CD4-positive, alpha-beta T cell (primary cell): Measurements from ENCODE around the gene ARHGAP21. TPM values are rescaled to one million over a fixed set of nuclear protein-coding genes. Genes with fewer than 3 reads are reported as not detected.
"Not testable (repeated sequence)": the region's sequence is repeated elsewhere in the genome, so short reads cannot be mapped to it uniquely, and the experiment has no call there.

Source experiments
- ATAC-seq: fragments of 200-7000 bp; cut with Tn5 transposase; one replicate; pipeline ENCODE4 v1.10.0; 2022; ENCODE audit warnings: mild to moderate bottlenecking; ENCODE audit not compliant: poor library complexity
- CTCF ChIA-PET: fragments of 350-600 bp; sonication (Branson Sonifier 250); formaldehyde crosslinking; loops from one replicate; lab custom pipeline; 2021; ENCODE audit warnings: antibody characterized with exemption, inconsistent platforms; lab: Charles Lee
- POLR2A ChIA-PET: fragments of 350-600 bp; sonication (Branson Sonifier 250); formaldehyde crosslinking; loops from one replicate; lab custom pipeline; 2021; ENCODE audit warnings: antibody characterized with exemption, inconsistent platforms; lab: Charles Lee
- DNase-seq, 14 experiments: peaks; one replicate each; pipeline ENCODE4 v3.0.0-alpha.2; 2013 to 2020; ENCODE audit warnings: mixed read lengths in 2 of 14
- H3K27ac ChIP-seq, 2 donors: one replicate each; pipeline versions ENCODE4 v1.5.1 to v1.7.0; 2013; ENCODE audit warnings: low read length in 2 of 2, low read depth in 1 of 2, mild to moderate bottlenecking in 1 of 2
- H3K27me3 ChIP-seq, 2 experiments: 1 replicate in 1 of 2; 2 replicates in 1 of 2; pipeline versions ENCODE4 v1.6.1 to v1.7.0; 2013; ENCODE audit warnings: low read length in 2 of 2, control low read depth in 1 of 2, mild to moderate bottlenecking in 1 of 2, moderate library complexity in 1 of 2; ENCODE audit not compliant: insufficient read depth in 2 of 2, control insufficient read depth in 1 of 2
- H3K36me3 ChIP-seq: one replicate; pipeline ENCODE4 v1.6.1; 2013; ENCODE audit warnings: low read length, control low read depth; ENCODE audit not compliant: insufficient read depth
- H3K4me1 ChIP-seq: one replicate; pipeline ENCODE4 v1.6.1; 2013; ENCODE audit warnings: low read length, control low read depth; ENCODE audit not compliant: insufficient read depth
- H3K4me3 ChIP-seq: one replicate; pipeline ENCODE4 v1.5.1; 2013; ENCODE audit warnings: mild to moderate bottlenecking, low read length, moderate library complexity
- H3K9me3 ChIP-seq, 2 experiments: 1 replicate in 1 of 2; 2 replicates in 1 of 2; pipeline versions ENCODE4 v1.6.1 to v1.7.0; 2013; ENCODE audit warnings: low read length in 2 of 2, mild to moderate bottlenecking in 2 of 2, control low read depth in 1 of 2, moderate library complexity in 1 of 2; ENCODE audit not compliant: control insufficient read depth in 1 of 2, insufficient read depth in 1 of 2
- H3K27ac Mint-ChIP-seq: one replicate; pipeline ENCODE4 v1.8.0; 2020; ENCODE audit warnings: mixed read lengths
- H3K27me3 Mint-ChIP-seq: one replicate; pipeline ENCODE4 v1.8.0; 2021; ENCODE audit warnings: mixed read lengths
- H3K36me3 Mint-ChIP-seq: one replicate; pipeline ENCODE4 v1.8.0; 2021; ENCODE audit warnings: low read depth, mixed read lengths
- H3K4me1 Mint-ChIP-seq: one replicate; pipeline ENCODE4 v1.8.0; 2021; ENCODE audit warnings: low read depth, mixed read lengths
- H3K4me3 Mint-ChIP-seq: one replicate; pipeline ENCODE4 v1.8.0; 2020; ENCODE audit warnings: mild to moderate bottlenecking, mixed read lengths
- H3K9me3 Mint-ChIP-seq: one replicate; pipeline ENCODE4 v1.8.0; 2020; ENCODE audit warnings: mixed read lengths
- CTCF ChIP-seq: fragments of 200-600 bp; IDR thresholded peaks from one replicate; pipeline ENCODE4 v1.8.0; 2022; ENCODE audit warnings: antibody characterized with exemption, mild to moderate bottlenecking
- intact Hi-C, 2 experiments: fragments of 100-400 bp; cut with DNase I in 1 of 2; cut with micrococcal nuclease in 1 of 2; formaldehyde crosslinking; loops; one replicate each; pipeline versions ENCODE4 v1.15.1 to v1.9.0; 2023 to 2025; cut with DNase I, micrococcal nuclease
- total RNA-seq, 174 experiments: library from RNA in 2 of 174; stranded (reverse) in 2 of 174; gene quantifications; one replicate each; pipeline ENCODE4 v1.2.3 and lab custom pipeline; 2021 to 2026

The ARHGAP21 gene
- total RNA-seq, 2 experiments from 2014 or later = 38.4 to 43.4 TPM

GRCh38 chr10:24727786-24728185 lies 4.1 kb upstream of the ARHGAP21 start:
- Histone ChIP-seq H3K27me3 (no peaks in the 10 kb centered on the region), H3K36me3 (no peaks in the 10 kb centered on the region), H3K4me1 (peaks cover 5% of the 10 kb centered on the region), H3K27ac (no peak overlapping the region), H3K4me3 (no peak overlapping the region), H3K9me3 (no peaks in the 10 kb centered on the region)
- Mint-ChIP-seq H3K4me3 (no peak overlapping the region), H3K27me3 (no peaks in the 10 kb centered on the region), H3K4me1 (peaks cover 4% of the 10 kb centered on the region), H3K27ac (no peak overlapping the region), H3K36me3 (peaks cover 6% of the 10 kb centered on the region), H3K9me3 (no peaks in the 10 kb centered on the region)
- DNase-seq (peak in 3 of 14 experiments; percentile 13 to 23 (median 18)), ATAC-seq (no peak)
- no peak for TF ChIP-seq CTCF
- ChIA-PET CTCF (no interaction called here), POLR2A (interaction anchor here (0.6 kb wide), 1 partner anchor 164 kb away, joined by 4 read pairs; no protein-coding TSS in a partner anchor)
- intact Hi-C loops = loop anchor here (5.0 to 10.0 kb wide), 5 partner anchors 85 to 225 kb away; partner anchors contain the start of gene PRTFDC1 (in 1 of the 2)

GRCh38 chr10:24726626-24727025 lies 2.9 kb upstream of the ARHGAP21 start:
- no peak overlapping the region for H3K27ac Mint-ChIP-seq
- H3K36me3 Mint-ChIP-seq = peaks cover 6% of the 10 kb centered on the region
- DNase-seq (no peak), ATAC-seq (no peak)
- H3K36me3 ChIP-seq = no peaks in the 10 kb centered on the region
- H3K9me3 ChIP-seq = no peaks in the 10 kb centered on the region
- no peaks in the 10 kb centered on the region for H3K27me3 ChIP-seq
- ChIA-PET POLR2A (interaction anchor here (4.3 kb wide), 1 partner anchor 103 kb away, joined by 55 read pairs; no protein-coding TSS in a partner anchor), CTCF (no interaction called here)
- H3K4me1 Mint-ChIP-seq = peaks cover 12% of the 10 kb centered on the region
- no peak for TF ChIP-seq CTCF
- H3K4me3 ChIP-seq = no peak overlapping the region
- H3K4me1 ChIP-seq = peaks cover 14% of the 10 kb centered on the region
- H3K27me3 Mint-ChIP-seq = no peaks in the 10 kb centered on the region
- no peak overlapping the region for H3K27ac ChIP-seq
- H3K9me3 Mint-ChIP-seq = no peaks in the 10 kb centered on the region
- intact Hi-C loops = loop anchor here (5.0 to 10.0 kb wide), 5 partner anchors 84 to 226 kb away; partner anchors contain the start of gene PRTFDC1 (in 1 of the 2)
- no peak overlapping the region for H3K4me3 Mint-ChIP-seq

- H3K27me3 ChIP-seq, DNase-seq, H3K4me3 ChIP-seq, H3K36me3 Mint-ChIP-seq, H3K9me3 ChIP-seq, H3K9me3 Mint-ChIP-seq, ATAC-seq, CTCF ChIA-PET, H3K27me3 Mint-ChIP-seq, H3K27ac ChIP-seq, H3K36me3 ChIP-seq: not testable (repeated sequence)
- peaks cover 20% of the 10 kb centered on the region for H3K4me1 ChIP-seq
- H3K4me3 Mint-ChIP-seq = peak overlapping the region; percentile 97
- peaks cover 14% of the 10 kb centered on the region for H3K4me1 Mint-ChIP-seq
- intact Hi-C loops = loop anchor here (5.0 to 10.0 kb wide), 5 partner anchors 84 to 226 kb away; partner anchors contain the start of gene PRTFDC1 (in 1 of the 2)
- H3K27ac Mint-ChIP-seq = peak overlapping the region; percentile 85
- POLR2A ChIA-PET = interaction anchor here (1.1 to 4.3 kb wide), 2 partner anchors 103 to 226 kb away, joined by 5 to 55 read pairs; partner anchors contain the start of gene PRTFDC1
These were observed 2.3 kb upstream of the ARHGAP21 start for GRCh38 chr10:24726029-24726428.
